IPS-NIHi11 (cell line): ENCODE measurements around the gene ST6GAL1.
"Not testable (repeated sequence)": the region's sequence is repeated elsewhere in the genome, so short reads cannot be mapped to it uniquely, and the experiment has no call there.

ENCODE experiments used
- DNase-seq: peaks from one replicate; pipeline ENCODE4 v3.0.0; 2012; ENCODE audit warnings: mixed read lengths, low spot score

ST6GAL1 gene

DNA sequence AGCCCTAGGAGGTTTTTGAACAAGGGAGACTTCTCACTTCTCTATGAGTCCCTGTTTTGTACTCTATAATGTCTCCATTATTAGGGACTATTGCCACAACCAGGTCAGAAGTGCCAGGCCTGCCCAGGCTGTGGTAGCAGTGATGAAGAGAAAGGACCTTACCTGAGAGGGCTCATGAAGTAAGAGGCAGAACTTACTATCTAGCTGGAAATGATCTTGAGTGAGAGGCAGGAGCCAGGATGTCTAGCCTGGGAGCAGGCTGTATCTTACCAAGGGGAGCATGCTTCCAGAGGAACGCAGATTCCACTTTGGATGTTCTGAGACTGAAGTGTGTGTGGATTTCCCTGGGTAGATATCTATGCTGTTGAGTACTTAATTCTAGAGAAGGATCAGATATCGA, 115.7 kb downstream of the ST6GAL1 start:
- no peak for DNase-seq

DNA sequence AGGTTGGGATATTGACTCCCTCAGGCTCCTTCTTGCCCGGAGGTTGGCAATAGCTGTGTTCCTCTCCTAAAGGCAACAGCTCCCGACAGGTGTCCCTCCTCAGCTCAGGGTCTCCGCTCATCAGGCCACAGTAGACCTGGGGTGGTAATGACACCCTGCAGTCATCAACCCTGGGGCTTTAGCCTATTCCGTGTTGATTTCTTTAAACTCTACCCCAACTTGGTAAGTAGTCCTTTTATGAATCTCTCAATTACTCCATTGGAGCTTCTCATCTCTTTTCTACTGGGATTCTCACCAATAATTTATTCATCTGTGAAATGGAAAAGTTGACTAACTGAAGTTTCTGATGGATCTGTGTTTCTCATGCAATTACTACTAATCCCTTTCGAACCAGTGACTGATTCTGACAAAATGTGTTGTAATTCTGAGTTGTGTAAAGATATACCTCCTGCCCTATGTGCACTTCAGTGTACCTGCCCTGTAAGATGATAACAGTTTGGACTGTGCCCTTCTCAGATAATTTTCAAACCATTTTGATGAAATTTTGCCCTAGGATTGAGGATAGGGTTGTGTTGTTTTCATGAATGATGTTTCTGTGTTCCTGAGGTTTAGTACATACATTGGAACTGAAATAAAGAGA, 119.3 kb downstream of the ST6GAL1 start:
- no peak for DNase-seq

DNA sequence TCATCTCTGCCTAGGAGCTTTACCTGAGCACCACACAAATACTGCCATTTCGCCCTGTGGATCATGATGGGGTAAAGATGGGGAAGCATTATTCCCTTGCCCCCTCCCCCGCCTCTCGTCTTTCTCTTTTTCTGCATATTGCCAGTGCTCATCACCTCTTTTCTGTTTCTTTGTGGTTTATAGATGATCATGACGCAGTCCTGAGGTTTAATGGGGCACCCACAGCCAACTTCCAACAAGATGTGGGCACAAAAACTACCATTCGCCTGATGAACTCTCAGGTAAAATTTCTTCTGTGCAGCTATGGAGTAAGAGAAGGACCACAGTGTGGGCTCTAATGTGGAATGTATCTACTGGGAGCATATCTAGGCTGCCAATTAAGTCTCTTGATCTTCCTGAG, 120.7 kb downstream of the ST6GAL1 start:
- DNase-seq: no peak

DNA sequence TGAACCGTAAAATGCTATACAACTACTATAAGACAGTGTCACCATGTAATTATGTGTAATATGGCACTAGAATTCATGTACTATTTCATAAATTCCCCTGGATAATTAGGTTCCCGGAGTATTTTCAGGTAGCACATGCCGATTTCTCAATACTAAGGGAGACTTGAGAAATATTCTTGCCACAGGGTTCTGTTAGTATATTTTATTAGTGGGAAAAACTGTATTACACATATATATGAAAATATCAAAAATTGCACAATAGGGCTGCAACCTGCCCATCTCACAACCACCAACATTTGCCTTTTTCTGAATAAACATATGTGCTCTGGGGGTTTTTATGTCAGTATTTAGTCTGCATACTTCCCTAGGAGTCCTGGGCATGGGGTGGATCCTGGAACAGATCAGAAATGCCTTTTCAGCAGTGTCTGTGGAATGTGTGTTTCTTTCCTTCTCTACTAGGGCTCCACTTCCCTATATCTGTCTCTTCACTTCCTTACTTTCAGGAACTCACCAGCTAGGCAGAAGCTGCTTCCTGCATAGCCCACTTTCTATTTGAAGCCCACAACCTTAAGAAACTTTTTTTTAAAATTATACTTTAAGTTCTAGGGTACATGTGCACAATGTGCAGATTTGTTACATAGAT, 121.5 kb downstream of the ST6GAL1 start:
- DNase-seq: no peak

DNA sequence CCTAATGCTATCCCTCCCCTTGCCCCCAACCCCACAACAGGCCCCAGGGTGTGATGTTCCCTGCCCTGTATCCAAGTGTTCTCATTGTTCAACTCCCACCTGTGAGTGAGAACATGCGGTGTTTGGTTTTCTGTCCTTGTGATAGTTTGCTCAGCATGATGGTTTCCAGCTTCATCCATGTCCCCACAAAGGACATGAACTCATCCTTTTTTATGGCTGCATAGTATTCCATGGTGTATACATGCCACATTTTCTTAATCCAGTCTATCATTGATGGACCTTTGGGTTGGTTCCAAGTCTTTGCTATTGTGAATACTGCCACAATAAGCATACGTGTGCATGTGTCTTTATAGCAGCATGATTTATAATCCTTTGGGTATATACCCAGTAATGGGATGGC, 122.1 kb downstream of the ST6GAL1 start:
- not testable (repeated sequence) for DNase-seq

DNA sequence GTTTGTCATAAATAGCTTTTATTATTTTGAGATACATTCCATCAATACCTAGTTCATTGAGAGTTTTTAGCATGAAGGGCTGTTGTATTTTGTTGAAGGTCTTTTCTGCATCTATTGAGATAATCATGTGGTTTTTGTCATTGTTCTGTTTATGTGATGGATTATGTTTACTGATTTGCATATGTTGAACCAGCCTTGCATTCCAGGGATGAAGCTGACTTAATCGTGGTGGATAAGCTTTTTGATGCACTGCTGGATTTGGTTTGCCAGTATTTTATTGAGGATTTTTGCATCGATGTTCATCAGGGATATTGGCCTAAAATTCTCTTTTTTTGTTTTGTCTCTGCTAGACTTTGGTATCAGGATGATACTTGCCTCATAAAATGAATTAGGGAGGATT, 124.1 kb downstream of the ST6GAL1 start:
- DNase-seq: not testable (repeated sequence)

DNA sequence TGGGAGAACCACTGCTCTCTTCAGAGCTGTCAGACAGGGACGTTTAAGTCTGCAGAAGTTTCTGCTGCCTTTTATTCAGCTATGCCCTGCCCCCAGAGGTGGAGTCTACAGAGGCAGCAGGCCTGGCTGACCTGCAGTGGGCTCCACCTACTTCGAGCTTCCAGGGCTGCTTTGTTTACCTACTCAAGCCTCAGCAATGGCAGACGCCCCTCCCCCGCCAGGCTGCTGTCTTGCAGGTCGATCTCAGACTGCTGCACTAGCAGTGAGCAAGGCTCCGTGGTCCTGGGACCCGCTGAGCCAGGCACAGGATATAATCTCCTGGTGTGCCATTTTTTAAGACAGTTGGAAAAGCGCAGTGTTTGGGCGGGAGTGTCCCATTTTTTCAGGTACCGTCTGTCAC, 127.5 kb downstream of the ST6GAL1 start:
- not testable (repeated sequence) for DNase-seq

DNA sequence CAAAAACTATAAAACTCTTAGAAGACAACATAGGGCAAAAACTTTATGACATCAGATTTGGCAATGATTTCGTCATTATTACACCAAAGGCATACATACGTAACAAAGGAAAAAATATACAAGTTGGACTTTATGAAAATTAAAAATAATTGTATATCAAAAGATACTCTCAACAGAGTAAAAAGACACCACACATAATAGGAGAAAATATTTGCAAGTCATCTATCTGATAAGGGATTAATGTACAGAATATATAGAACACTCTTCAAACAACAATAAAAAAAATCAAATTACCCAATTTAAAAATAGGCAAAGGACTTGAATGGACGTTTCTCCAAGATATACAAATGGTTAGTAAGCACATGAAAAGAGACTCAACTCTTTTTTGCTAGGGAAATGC, 131.4 kb downstream of the ST6GAL1 start:
- no peak for DNase-seq

DNA sequence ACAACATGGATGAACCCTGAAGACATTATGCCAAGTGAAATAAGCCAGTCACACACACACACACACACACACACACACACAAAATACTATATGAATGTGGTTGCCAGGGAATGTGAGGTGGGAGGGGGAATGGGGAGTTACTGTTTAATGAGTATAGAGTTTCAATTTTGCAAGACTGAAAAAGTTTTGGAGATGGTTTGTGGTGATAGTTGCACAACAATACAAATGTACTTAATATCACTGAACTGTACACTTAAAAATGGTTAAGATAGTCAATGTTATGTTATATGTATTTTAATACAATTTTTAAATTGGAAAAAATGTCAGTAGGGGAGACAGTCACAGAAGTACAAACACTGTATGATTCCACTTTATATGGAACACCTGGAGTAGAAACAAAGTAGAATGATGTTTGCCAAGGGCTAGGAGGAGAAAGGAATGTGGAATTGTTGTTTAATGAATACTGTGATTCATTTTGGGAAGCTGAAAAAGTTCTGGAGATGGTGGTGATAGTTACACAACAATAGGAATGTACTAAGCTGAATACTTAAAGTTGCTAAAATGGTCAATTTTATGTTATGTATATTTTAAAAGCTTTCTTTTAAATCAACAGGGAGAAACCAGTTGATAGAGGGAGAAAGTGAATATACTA, 132.3 kb downstream of the ST6GAL1 start:
- no peak for DNase-seq

DNA sequence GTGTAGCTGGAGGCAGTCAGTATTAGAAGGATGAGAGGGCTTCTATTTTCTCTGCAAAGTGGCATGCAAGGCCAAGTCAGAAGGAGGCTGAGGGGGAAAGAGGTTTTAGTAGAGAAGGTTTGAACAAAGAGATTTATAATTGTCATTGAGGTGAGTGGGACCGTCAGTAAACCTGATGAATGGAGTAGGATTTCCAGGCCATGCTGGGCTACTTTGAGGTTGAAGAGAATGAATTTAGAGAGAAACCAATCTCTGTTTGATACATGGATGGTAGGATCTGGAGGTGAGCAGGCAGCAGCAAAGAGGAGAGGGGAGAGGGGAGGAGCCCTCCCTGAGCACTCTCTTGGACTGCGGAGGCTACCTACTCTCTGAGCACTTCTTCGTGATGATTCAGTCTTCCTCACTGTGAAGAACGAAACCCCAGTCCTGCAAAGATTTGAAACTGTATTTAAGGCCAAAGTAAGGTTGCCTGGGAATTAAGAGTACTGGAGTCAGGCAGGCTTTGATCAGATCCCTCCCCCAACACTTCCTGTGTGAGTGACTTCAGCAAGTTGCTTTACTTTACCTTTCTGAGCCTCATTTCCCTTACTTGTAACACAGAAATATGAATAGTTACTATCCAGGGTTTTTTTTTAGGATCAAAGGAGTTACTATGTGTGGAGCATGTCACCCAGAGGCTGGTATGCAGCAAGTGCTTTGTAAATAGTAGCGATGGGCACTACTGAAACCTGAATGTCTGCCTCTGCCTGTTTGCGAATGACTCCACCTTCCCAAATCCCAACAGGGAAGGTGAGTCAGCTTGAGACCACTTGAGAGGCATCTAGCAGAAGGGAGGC, 133.2 kb downstream of the ST6GAL1 start:
- DNase-seq: no peak

DNA sequence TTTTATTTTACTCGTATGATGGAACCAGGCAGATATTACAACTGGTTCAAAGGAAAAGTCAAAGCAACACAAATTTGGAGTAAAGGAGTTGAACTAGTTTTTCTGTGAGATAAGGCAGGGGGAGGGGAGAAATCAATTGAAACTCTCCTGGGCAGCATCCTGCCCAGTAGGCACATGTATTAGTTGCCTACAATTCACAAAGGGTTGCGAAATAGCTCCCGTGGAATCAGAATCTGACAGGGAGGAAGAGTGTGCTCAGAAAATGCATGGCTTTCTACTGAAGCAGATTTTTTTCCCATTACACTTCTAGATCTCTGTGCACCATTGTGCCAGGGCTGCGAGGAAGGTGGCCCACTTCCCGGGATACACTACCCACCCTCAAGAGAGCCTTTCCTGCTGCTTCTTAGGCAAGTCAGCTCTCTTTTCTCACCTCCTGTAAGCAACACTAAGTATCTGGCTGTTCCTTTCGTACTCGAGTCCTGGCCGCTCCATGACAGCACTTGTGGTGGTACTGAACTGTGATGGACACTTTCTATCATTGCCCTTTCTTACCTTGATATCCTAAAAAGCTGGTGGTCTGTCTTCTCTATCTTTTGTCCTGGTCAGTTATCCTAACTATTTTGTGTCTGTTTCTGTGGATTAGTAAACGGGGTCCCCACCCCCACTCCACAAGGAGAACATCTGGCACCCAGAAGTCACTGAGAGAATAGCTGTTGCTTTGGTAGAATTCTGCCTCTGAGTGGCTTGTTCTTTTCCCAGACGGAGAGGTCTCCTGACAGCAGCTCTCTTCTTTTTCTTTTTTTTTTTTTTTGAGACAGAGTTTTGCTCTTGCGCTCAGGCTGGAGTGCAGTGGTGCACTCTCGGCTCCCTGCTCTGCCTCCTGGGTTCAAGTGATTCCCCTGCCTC, 134.1 kb downstream of the ST6GAL1 start:
- DNase-seq: no peak

DNA sequence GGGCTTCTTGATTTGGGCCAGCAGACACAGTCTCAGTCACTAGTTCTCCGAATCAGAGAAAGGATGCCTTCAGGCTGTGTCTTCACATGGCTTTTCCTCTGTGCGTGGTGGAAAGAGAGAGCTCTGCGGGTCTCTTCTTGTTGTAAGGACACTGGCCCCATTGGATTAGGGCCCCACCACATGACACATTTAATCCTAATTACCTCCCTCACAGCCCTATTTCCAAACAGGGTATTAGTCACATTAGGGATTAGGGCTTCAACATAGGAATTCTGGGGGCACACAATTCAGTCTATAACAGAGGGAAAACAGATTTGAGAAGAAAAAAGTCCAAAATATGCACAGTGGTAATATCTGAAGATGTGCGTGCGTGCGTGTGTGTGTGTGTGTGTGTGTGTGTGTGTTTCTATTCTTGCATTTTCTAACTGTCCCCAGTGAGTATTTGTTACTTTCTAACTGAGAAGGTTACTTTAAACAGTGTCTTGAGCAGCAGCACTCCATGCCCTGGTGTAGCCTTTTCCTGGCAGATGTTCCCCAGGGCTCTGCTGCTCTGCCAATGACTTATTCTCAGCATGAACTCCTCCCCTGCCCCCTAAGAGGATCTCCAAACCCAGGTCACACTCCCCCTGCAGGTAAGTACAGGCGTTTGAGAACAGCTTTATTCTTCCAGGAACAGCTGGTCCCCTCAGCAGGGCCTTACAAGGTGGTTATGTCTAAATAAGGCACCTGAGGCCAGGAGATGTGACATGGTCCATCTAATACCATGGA, 136.1 kb downstream of the ST6GAL1 start:
- peak; percentile 80 for DNase-seq

DNA sequence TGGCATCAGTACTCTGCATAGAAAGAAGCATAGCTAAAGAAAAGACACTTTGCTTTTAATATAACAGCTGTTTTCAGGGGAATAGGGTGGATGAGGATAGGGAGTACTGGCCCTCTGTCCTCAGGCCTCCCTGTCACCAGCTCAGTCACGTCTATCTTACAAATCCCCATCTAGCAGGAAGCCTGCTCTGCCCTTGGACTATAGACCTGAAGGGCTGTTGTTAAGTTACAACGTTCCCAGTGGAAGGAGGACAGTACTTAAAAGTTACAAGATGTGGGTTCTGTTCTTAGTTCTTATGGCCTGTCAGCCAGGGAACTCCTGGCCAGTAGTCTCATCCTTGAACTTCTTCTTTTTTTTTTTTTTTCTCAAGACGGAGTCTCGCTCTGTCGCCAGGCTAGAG, 138.5 kb downstream of the ST6GAL1 start:
- DNase-seq: no peak

DNA sequence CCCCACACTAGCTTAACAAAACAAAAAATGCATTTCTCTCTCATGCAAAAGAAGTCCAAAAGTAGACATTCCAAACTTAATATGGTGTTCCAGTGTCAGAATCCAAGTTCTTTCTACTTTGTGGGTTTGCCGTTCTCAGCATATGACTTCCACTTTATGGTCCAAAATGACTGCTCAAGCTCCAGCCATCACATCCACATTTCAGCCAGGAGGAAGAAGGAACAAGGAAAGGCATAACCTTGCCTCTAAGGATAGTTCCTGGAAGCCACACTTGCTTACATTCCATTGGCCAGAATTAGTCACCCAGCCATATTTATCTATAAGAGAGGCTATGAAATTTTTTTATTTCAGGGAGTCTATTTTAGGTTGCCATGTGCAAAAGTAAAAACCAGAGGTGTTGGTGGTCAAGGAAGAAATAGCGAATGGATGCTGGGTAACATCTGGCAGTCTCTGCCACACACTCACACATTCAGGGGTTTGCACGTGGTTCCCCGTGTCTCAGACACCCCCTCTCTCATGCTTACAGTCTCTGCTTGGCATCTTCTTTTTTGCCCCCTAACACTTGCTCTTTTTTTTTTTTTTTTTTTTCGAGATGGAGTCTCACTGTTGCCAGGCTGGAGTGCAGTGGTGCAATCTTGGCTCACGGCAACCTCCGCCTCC, 139.7 kb downstream of the ST6GAL1 start:
- DNase-seq: no peak

DNA sequence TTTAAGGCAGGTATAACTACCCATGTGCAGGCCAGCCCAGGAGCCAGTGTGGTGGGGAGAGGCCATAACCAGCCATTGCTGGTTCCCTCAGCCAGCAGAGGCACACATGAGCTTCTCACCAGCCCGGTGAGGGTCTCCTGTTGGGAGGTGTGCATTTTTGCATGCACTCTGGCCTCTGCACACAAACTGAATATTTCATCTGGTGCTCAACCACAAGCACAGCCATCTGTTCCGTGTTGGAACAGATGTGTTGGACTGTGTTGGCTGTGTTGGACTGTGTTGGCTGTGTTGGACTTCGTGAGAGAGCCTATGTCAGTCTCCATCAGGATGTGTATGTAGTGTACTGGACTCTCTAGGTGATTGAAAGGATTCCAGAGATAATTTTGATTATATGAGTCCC, 141.8 kb downstream of the ST6GAL1 start:
- DNase-seq: no peak

DNA sequence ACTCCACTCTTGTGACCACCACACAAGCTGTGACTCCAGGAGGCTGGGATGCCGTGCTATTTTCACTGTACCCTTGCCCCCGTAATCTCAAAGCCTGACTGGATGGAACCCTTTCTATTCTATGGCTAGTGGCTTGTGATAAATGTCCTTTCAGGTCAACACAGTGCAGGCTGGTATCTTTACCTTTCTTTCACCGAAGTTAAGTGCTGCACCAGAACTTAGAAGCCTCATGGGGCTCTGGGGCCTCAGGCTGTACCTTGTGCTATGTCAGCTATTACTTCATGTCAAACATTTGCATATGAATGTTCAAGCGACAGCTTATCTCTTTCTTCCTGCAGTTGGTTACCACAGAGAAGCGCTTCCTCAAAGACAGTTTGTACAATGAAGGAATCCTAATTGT, 142.2 kb downstream of the ST6GAL1 start:
- DNase-seq: no peak

DNA sequence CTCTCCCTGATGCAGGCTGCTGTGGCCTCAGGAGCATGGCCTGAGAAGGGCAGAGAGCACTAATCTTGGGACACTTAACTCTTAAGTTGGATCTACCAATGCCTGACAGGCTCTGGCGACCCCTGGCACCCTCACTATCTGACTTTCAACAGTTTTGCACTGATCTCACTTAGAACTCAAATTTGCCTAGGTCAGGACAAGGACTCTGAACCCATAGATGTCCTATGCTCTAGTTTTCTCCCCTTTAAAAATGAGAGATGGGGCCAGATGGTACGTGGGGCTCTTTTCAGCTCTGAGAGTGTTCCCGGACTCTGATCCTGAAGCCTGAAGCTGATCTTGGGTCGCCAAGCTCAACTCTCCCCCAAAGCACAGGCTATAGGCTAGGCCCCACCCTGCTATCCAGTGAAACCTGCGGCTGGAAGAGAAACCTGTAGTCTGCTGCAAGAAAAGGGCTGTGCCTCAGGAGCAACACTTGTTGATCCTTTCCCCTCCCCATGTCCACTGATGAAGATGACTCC, 143.3 kb downstream of the ST6GAL1 start:
- DNase-seq: no peak

DNA sequence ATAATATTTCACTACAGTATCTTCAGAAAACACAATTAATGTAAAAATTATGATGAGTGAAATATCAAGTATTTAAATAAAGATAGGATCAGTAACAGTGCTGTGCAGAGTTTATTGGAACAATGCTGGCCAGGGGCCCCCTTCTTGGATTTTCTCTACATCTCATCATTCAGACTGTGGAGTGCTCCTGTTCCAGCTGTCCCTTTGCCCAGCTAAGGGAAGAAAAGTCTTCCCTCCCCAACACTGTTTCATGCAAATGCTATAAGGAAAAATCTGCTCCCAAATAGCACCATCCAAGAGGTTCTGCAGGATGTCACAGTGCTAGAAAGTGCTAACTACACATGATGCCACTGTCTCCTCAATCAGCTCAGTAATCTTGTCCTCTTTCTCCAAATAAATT, 144.5 kb downstream of the ST6GAL1 start:
- no peak for DNase-seq

DNA sequence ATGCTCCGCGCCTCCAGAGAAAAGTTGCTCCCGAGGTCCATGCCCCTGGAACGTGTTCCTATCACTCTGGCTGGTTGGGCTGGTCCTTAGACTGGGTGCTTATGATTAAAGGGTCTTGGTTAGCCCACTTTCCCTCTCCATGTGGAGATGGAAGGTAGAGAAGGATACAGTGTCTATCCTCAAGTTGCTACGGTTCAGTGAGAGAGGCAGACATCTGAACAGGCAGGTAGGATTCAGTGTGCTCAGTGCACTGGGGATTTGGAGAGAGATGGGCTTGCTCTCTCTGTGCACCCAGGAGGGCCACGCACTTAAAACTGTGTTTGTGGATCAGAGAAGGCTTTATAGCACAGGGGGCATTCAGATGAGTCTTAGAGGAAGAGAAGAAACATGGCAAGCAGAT, 146.0 kb downstream of the ST6GAL1 start:
- no peak for DNase-seq

DNA sequence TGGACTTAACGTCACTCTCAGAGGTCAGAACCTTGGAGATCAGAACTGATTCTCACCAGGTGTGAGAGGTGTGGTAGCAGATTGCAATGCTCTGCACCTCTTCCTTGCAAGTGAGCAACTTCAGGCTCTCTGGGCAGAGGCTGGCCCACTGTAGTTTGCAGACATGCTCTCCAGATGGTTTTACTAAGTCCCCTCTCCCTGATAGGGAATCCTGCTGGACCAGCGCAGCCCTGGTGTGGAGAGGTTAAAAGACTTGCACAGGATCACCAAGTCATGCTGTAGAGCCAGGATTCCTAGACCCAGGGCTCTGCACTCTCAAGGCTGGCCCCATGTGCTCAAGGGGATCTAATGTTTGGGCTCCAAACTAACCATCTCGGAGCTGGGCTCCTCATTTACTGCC, 146.8 kb downstream of the ST6GAL1 start:
- DNase-seq: no peak
